Measurements from ENCODE around the gene FMN1. TPM values are rescaled to one million over a fixed set of nuclear protein-coding genes. Genes with fewer than 3 reads are reported as not detected.

Gene FMN1
- total and polyA plus RNA-seq, 12 donors = 0.22 to 5.5 (median 3.3) TPM

DNA sequence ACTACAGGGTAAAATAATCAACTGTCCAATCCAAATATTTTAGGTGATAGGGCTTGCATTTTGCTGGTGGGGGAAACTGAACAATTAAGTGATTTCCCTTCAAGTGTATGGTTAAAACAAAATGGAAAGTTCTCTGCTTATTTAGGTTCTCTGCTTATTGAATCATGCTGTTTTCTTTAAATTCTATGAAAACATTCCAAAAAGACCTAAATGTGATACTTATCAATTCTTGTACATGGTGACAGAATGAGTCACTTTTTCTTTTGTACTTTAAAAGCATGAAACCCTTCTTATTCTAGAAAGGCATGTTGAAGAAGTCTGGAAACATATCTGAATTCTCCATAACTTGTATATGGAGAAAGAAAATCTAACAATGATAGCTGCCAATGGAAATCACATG lies 192.6 kb downstream of the FMN1 start:
- no peak for DNase-seq
- Histone ChIP-seq H3K4me3 (no peak overlapping the region), H3K27me3 (no peaks in the 10 kb centered on the region), H3K27ac (no peak overlapping the region), H3K36me3 (no peaks in the 10 kb centered on the region), H3K9me3 (peaks cover 0 to 13% (median 0%) of the 10 kb centered on the region in 11 donors), H3K4me1 (peaks cover 0 to 13% (median 0%) of the 10 kb centered on the region in 9 donors)
- intact Hi-C loops (cut with DNase I) = no loop called here
- no peak for ATAC-seq
- TF ChIP-seq, protein P1, sequence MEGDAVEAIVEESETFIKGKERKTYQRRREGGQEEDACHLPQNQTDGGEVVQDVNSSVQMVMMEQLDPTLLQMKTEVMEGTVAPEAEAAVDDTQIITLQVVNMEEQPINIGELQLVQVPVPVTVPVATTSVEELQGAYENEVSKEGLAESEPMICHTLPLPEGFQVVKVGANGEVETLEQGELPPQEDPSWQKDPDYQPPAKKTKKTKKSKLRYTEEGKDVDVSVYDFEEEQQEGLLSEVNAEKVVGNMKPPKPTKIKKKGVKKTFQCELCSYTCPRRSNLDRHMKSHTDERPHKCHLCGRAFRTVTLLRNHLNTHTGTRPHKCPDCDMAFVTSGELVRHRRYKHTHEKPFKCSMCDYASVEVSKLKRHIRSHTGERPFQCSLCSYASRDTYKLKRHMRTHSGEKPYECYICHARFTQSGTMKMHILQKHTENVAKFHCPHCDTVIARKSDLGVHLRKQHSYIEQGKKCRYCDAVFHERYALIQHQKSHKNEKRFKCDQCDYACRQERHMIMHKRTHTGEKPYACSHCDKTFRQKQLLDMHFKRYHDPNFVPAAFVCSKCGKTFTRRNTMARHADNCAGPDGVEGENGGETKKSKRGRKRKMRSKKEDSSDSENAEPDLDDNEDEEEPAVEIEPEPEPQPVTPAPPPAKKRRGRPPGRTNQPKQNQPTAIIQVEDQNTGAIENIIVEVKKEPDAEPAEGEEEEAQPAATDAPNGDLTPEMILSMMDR (IDR thresholded peaks at IDR 0.05) = no peak

- intact Hi-C loops (cut with DNase I) = loop anchor here in 8 of 10 donors (5.0 to 10.0 kb wide), 6 partner anchors 144 to 342 kb away; no protein-coding TSS in a partner anchor
- peaks cover 0 to 13% (median 0%) of the 10 kb centered on the region in 11 donors for H3K9me3 ChIP-seq
- H3K36me3 ChIP-seq = no peaks in the 10 kb centered on the region
- no peaks in the 10 kb centered on the region for H3K4me1 ChIP-seq
- WGBS, 2 donors = 72 to 77% methylated on average over 4 of the region's 4 CpGs
- H3K27me3 ChIP-seq = no peaks in the 10 kb centered on the region
- no peak overlapping the region for H3K4me3 ChIP-seq
- ATAC-seq (peak in 4 of 8 donors; percentile 21 to 67 (median 42)), DNase-seq (no peak)
- peak overlapping the region in 2 of 10 donors; percentile 12 to 48 for H3K27ac ChIP-seq
- TF ChIP-seq, protein P1 (IDR thresholded peaks at IDR 0.05) = no peak
These were observed 195.4 kb downstream of the FMN1 start for GRCh38 chr15:32998979-32999672.

GRCh38 chr15:32998182-32998581 lies 196.3 kb downstream of the FMN1 start:
- DNase-seq (no peak), ATAC-seq (no peak)
- Histone ChIP-seq H3K27me3 (no peaks in the 10 kb centered on the region), H3K9me3 (peaks cover 0 to 13% (median 0%) of the 10 kb centered on the region in 11 donors), H3K36me3 (no peaks in the 10 kb centered on the region), H3K27ac (no peak overlapping the region), H3K4me3 (no peak overlapping the region), H3K4me1 (no peaks in the 10 kb centered on the region)
- intact Hi-C loops (cut with DNase I) = loop anchor here in 8 of 10 donors (5.0 to 10.0 kb wide), 6 partner anchors 143 to 341 kb away; no protein-coding TSS in a partner anchor
- WGBS, 2 donors = 92 to 98% methylated on average over 1 of the region's 1 CpG
- TF ChIP-seq, protein P1 (IDR thresholded peaks at IDR 0.05) = no peak

DNA sequence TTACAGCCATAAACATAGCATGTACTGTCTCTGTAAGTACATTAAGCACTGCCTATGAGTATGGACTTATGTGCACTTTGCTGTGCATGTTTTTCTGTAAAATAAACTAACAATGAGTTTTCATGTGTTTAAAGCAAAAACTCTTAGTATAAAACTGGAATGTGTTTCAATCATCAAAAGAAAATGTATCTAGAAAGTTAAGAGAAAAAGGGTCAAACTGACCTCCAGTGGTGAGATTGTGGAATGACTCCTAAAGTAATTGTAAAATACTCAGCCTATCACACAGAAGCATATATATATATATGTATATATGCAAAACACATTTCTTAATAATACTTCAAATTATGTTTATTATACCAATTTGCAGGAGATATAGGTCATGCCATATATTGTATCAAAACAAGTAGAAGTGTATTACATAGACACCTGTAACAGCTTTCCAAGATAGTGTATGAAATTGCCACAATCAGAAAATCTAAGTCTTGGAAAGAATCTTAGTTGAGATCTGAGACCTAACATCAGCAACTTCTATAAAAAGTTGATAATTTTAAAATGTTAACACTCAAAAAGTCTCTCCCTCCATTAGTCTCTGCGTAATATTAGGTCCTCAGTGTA lies 199.6 kb downstream of the FMN1 start:
- peak in 1 of 8 donors; percentile 25 for ATAC-seq
- TF ChIP-seq, protein P1 (IDR thresholded peaks at IDR 0.05) = peak; percentile 27 to 66 (median 54)

More for the DNA sequence above, 199.6 kb downstream of the FMN1 start:
- Histone ChIP-seq H3K36me3 (no peaks in the 10 kb centered on the region), H3K27ac (no peak overlapping the region), H3K27me3 (no peaks in the 10 kb centered on the region), H3K4me1 (no peaks in the 10 kb centered on the region), H3K4me3 (no peak overlapping the region), H3K9me3 (peaks cover 0 to 7% (median 0%) of the 10 kb centered on the region in 11 donors)
- 94 to 100% methylated on average over 1 of the region's 1 CpG for WGBS, 2 donors
- intact Hi-C loops (cut with DNase I) = loop anchor here (2.0 to 10.0 kb wide), 7 partner anchors 140 to 338 kb away; no protein-coding TSS in a partner anchor
- DNase-seq = no peak
